GM18502 (cell line): Measurements from ENCODE around the gene PPP2R2C.

Experiments used
- ATAC-seq: cut with Tn5 transposase; IDR thresholded peaks from one replicate; pipeline ENCODE4 v1.9.1; 2021; ENCODE audit warnings: mild to moderate bottlenecking; ENCODE audit not compliant: unreplicated experiment, poor library complexity

The PPP2R2C gene

GRCh38 chr4:6334203-6334887 is 138.1 kb downstream of the PPP2R2C start:
- no peak for ATAC-seq

DNA sequence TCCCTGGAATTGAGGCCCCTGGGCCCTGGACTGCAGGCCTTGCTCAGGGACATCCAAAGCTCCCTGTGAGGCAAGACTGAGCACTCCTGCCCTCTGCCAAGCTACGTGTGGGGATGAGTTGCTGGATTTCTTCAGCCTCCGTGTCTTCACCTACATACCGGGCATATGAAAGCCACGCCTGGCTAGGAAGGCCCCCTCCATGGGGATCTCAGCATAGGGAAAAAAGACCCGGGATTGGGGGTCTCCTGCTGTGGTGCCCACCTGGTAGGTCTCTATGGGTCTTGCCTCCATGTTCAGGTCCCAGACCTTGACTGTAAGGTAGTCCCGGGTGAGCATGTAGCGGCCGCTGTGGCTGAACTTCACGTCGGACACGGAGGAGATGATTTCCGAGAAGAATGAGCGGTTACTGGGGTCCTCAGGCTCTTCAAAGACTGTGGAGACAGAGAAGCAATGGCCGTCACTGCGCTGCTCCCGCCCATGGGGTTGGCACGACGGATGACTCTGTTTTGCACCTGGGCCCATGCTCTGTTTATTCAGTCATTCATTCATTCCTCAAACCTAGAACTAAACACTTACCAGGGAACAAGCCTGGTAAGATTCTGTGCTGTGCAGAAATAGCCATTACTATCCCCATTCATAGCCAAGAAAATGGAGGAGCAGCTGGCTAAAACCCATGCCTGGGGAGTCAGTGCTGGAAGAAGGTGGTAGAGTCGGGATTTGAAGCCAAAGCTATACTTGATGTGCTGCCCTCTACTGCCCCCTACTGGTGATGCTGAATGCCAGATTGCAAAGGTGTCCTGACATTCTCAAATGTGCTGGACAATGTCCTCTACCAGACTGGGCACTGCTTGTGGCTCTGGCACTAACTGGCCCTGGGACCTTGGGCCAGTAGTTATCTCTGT is 138.9 kb downstream of the PPP2R2C start:
- ATAC-seq, result no peak

- ATAC-seq, result no peak
Observed at GRCh38 chr4:6332669-6333050, 139.8 kb downstream of the PPP2R2C start.

- ATAC-seq, result no peak
Observed at GRCh38 chr4:6332042-6332668, 140.3 kb downstream of the PPP2R2C start.

DNA sequence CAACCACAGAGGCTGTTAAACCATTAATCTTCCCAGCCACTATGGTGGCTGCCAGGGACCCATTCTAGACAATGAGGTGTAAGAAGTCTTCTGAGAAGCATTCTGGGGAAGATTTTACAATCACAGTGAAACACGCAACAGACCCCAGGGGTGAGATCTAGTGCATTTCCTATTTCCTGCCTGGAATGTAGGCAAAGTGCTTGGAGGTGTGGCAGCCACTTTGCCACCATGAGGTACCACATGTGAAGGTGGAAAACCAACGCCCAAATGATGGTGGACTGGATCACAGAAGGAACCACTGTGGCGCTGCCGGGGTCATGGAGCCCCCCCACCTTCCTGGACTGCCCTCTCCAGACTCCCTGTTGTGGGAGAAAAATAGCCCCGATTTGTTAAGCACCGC is 140.9 kb downstream of the PPP2R2C start:
- ATAC-seq, result no peak

DNA sequence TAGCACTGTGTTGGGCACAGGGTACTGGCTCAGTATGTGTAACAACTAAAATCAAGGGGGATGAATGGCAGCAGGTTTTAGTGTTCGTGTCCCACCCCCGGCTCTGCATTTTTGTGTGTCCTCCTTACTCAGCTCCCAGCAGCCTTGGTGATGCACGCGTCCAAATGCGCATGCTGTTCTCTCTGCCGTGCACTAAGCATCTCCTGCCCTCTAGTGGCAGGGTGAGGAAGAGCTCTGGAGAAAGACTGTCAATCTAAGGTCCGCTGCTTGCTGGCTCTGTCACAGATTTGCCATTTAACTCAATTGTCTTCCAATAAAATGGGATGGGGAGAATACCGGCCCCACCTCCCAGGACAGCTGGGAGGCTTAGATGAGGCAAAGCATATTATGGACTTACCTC is 141.4 kb downstream of the PPP2R2C start:
- ATAC-seq, result no peak

DNA sequence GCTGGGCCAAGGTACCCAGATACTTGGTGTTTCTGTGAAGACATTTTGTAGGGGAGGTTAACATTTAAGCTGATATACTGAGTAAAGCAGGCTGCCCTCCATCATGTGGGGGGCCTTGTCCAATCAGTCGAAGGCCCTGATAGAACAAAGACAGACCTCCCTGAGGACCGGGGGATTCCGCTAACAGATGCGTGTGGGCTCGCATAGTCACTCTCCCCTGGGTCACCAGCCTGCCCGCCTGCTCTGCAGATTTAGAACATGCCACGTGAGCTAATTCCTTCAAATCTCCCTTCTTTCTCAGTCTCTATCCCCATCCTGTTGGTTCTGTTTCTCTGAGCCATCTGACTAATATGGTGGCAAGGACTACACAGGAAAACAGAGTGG is 142.0 kb downstream of the PPP2R2C start:
- no peak for ATAC-seq

DNA sequence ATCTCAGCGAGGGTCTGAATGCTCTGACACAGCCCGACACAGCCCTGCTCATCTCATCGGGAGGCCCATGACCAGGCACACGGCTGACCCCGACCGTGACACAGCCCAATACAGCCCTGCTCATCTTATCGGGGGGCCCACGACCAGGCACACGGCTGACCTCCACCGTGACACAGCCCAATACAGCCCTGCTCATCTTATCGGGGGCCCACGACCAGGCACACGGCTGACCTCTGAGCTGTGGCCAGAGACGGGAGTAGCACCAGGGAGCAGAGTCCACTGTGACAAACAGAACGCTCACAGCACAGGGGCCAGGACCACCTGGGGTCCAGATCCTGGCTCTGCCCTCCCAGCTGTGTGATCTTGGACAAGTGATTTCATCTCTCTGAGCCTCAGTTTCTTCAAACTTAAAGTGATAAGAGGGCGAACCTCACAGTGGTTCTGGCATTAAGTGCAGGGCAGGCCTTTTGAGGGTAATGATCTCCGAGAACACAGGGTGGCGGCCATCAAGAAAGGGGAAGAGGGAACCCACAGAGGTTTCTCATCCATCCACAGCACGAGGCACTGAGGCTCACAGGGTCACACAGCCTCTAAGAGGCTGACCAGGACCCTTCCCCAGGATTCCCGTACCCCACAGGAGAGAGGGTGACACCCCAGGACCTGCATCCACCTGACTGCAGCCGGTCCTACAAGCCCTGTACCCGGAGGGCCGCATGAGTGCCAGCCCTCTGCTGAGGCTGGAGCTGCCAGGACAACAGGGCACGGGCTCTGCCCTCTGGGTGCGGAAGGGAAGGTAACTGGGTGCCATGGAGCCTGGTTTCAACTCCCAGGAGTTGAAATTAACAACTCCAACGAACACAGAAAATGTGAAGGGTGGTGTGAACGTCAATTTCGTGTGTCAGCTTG is 142.7 kb downstream of the PPP2R2C start:
- no peak for ATAC-seq

- no peak for ATAC-seq
Observed at GRCh38 chr4:6328526-6328925, 143.9 kb downstream of the PPP2R2C start.

DNA sequence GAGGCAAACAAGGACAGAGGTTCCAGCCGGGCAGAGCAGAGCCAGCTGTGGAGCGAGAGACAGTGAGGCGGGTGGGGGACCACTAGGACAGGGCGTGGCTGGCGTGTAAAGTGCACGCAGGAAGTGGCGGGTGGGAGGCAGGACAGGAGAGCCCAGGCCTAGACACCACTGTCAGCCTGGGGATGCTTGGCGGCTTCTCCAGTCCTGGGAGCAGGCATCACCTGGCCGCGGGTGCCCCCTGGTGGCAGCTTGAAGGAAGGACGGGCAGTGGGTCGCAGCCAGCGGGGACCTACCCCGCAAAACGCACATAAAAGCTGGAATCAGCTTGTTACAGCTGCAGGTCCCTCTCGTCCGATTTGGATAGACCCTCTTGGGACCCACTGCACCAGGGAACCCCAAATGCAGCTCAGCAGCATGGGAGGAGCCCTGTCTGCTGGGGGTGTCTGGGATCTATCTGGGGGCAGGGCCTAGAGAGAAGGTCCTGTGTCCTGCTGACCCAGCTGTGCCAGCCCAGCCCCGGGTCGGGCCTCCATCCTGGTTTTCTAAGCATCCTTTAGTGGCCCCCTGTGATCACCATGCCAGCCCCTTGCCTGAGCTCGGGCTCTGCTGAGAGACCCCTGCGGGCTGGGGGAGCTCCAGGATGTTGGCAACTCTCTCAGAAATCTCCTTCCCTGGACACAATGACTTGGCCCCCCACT is 145.0 kb downstream of the PPP2R2C start:
- peak; percentile 75 for ATAC-seq

DNA sequence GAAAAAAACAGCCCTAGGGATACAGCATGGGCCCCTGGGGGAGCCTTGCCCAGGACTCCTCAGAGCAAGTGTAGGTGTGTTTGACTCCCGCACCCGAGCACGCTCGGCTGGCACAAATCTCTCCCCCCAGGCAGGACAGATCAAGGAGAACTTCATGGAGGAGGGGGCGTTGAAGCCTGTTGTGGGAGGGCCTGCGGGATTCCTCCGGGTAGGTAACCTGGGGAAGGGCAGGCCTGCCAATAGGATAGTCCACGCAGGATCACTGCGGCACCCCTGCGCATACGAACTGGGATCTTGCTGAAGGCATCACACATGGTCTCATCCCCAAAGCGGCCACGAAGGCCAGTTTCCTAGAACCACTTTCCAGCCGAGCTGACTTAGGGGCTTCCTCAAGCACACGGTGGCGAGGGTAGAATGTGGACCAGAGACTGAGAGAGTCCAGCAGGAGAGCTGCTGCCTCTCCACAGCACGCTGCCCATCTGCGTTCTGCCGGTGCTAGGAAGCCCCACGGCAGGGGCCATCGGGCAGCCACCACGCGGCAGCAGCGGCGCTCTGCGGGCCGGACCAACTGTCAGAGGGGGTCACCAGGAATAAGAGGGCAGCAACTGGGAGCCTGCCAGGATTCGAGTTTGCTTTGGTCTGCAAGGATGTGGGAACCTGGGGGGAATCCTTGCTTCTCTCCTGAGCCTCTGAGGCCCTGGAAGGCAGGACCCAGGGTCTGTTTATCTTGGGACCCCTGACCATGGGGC is 145.9 kb downstream of the PPP2R2C start:
- ATAC-seq, result no peak

- ATAC-seq, result no peak
Observed at GRCh38 chr4:6325788-6326290, 146.6 kb downstream of the PPP2R2C start.

GRCh38 chr4:6324999-6325787 is 147.2 kb downstream of the PPP2R2C start:
- ATAC-seq, result no peak

DNA sequence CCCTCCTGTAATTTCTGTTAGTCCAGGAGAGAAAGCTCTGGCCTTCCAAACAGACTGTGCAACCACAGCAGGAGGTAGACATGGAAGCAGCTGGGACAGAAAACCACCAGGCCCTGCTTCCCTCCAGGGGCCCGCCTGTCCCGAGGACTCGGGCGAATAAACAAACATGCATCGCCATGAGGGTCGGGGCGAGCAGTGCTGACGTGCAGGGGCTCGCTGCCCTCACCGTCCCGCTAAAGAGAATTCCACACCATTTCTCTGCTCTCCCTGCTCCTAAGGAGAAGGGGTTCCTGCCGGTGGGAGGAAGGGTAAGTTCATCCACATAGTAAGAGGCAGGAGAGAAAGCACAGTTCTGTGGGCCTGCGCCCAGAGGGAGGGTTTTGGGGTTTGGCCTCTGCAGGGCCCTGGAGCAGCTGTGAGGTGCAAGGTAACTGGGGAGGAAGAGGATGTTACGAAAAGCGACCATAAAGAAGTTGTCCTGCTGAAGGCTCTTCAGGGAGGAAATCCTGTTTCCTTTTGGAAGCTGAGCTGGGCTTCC is 147.9 kb downstream of the PPP2R2C start:
- no peak for ATAC-seq

GRCh38 chr4:6322761-6323566 is 149.4 kb downstream of the PPP2R2C start:
- no peak for ATAC-seq

DNA sequence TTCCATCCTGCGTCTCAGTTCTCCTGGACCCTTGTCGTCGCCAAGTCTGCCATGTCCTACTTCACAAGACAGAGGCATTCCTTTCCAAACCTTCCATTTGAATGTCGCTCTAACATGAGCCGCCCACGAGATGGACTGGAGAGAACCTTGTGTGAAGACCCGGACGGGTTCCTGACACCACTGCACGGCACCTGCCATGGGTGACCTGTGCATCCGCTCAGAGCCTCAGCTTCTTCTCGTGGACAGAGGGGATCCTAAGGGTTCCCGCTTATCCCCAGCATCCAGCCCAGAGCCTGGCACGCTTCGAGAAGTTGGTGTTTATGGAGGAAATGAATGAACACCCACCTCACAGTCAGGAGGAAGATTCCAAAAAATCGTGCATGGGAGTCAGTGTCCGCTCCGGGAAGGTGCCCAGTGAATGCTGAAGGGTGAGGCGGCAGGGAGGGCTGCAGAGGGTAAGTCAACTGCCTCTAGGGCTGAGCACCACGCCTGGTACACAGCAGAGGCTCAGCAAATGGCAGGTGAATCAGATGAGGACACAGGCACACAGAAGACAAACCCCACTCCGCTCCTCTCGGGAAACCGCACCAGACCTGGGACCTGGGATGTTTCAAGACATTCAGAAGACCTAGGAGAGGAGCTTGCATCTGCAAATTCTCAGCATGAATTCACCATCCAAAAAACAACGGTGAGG is 150.2 kb downstream of the PPP2R2C start:
- no peak for ATAC-seq
